IPS-NIHi11 (cell line): ENCODE measurements around the gene SDR39U1.

ENCODE experiments used
- DNase-seq: peaks from one replicate; pipeline ENCODE4 v3.0.0; 2012; ENCODE audit warnings: mixed read lengths, low spot score

Gene SDR39U1

GRCh38 chr14:24441904-24442239 lies 704 bp downstream of the SDR39U1 start:
- no peak for DNase-seq

DNA sequence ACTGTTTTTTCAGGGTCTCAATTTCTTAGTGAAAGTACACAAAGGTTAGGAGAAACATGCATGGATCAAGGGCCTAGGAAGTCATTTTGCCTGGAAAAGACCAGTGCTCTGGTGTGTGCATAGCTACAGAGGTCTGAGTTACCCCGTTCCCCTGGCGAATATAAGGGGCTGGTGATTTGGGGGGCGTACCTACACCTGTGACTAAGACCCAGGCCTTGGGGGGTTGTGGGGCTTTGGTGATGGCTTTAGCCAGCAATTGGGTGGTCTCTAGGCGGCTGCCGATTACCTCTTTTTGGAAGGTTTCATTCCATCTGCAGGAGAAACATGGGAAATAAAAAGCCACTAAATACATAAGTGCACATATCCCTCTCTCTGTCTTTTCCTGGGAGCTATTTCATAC lies 1.1 kb downstream of the SDR39U1 start:
- no peak for DNase-seq

GRCh38 chr14:24440606-24441399 lies 1.8 kb downstream of the SDR39U1 start:
- no peak for DNase-seq

- DNase-seq = no peak
Observed at GRCh38 chr14:24439830-24440605, 2.6 kb downstream of the SDR39U1 start.

- DNase-seq = no peak
Observed at GRCh38 chr14:24439257-24439656, 3.3 kb downstream of the SDR39U1 start.

- no peak for DNase-seq
Observed at GRCh38 chr14:24438223-24439097, 4.1 kb downstream of the SDR39U1 start.

DNA sequence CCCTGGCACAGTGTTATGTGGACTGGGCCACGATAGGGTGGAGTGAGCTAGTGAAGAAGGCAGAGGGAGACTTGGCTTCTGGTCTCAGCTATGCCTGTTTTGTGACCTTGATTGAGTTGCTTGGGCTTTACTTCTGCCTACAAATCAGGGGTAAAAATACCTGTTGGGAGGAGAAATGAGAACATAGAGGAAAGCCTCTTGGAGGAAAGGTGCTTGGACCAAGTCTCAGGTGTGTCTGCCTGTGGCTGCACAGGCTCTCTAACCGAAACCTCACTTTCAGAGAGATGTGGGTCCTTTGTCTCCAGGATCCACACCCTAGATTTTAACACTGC lies 4.9 kb downstream of the SDR39U1 start:
- no peak for DNase-seq

- DNase-seq = no peak
Observed at GRCh38 chr14:24437020-24437735, 5.4 kb downstream of the SDR39U1 start.

GRCh38 chr14:24436355-24437019 lies 6.1 kb downstream of the SDR39U1 start:
- peak; percentile 67 for DNase-seq

GRCh38 chr14:24435998-24436354 lies 6.6 kb downstream of the SDR39U1 start:
- DNase-seq = no peak

DNA sequence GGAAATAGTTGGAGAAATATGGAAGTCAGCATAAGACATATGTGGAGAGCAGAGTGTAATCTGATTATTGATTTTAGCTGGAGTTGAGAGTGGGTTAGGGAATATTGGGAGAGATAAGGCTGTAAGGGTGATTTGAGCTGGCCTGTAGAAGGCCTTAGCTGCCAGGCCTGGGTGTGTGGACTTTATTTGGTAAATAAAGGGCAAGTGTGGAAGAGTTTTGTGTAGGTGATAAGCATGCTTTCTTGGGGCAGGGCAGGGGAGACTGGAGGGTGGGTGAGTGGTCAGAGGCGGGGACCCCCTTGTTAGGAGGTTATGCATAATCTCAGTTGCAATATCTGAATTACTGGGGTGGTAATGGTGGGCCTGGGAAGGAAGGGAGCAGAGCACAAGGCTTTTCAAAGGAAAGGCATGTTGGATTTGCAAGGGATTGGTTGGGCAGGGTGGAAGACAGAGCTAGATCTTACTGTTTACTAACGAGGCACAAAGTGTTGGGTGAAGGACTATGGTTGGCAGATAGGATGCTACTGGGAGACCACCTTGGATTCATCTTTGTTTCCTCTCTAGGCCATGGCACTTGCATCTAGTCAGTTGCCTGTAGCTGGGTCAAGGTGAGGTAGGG lies 7.3 kb downstream of the SDR39U1 start:
- no peak for DNase-seq

- no peak for DNase-seq
Observed at GRCh38 chr14:24434676-24435075, 7.9 kb downstream of the SDR39U1 start.

GRCh38 chr14:24434036-24434435 lies 8.5 kb downstream of the SDR39U1 start:
- DNase-seq = no peak

- no peak for DNase-seq
Observed at GRCh38 chr14:24432259-24433131, 10.1 kb downstream of the SDR39U1 start.

DNA sequence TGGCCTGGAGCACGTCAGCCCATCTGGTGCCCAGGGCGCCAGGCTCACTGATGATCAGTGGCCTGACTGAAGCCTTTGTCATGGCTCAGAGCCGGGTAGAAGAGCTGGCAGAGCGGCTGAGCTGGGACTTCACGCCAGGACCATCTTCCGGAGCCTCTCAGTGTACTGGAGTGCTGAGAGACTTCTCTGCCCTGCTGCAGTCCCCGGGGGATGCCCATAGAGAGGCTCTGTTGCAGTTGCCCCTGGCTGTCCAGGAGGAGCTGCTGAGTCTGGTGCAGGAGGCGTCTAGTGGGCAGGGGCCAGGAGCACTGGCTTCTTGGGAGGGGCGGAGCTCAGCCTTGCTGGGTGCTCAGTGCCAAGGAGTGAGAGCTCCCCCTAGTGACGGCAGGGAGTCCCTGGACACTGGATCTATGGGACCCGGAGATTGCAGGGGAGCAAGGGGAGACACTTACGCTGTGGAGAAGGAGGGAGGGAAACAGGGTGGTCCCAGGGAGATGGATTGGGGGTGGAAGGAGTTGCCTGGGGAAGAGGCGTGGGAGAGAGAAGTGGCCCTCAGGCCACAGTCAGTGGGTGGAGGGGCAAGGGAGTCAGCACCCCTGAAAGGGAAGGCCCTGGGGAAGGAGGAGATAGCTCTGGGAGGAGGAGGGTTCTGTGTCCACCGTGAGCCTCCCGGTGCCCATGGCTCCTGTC lies 10.9 kb downstream of the SDR39U1 start:
- DNase-seq = peak; percentile 90

- DNase-seq = no peak
Observed at GRCh38 chr14:24430682-24431568, 11.7 kb downstream of the SDR39U1 start.

GRCh38 chr14:24430143-24430681 lies 12.4 kb downstream of the SDR39U1 start:
- peak; percentile 93 for DNase-seq
